HG02981 (cell line): Measurements from ENCODE around the gene AKIRIN2.

Source experiments
- ATAC-seq: cut with Tn5 transposase; IDR thresholded peaks from one replicate; pipeline ENCODE4 v1.9.1; 2021; ENCODE audit warnings: mild to moderate bottlenecking, moderate library complexity; ENCODE audit not compliant: unreplicated experiment

The AKIRIN2 gene

DNA sequence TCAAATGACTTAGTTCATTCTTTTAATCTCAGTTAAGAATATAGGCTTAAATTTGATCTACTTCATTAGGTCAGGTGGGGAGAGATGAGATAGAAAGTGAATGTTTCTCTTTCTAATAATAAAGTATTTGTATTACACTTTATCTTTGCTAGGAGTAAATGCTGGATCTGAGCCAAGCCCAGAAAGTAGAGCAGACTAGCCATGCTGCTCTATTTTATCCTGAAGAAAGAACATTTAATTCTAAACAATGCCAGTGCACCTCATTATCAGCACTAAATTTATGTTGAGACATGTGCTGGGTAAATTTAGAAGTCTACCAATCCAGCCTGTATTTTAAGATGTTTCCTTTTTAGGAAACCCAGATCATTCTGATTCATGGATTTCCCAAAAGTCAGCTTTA lies 43.5 kb downstream of the AKIRIN2 start:
- no peak for ATAC-seq

DNA sequence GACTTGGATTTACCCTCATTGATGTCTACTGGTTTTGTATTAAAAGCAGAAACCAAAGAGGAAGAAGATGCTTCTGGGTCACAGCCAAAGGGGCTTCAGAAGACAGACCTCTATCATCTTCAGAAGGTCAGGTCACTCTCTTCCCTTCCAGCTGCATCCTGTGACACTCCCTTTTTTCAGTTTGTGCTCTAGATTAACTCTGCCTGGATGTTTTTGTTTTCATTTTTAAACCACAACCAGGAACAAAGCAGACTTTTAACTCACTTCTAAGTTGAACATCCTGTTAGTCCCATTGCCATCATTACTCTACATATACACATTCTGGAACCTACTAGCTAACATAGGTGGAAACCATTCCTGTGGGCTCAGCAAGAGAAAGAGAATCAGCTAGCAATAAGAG lies 45.2 kb downstream of the AKIRIN2 start:
- peak; percentile 73 for ATAC-seq

DNA sequence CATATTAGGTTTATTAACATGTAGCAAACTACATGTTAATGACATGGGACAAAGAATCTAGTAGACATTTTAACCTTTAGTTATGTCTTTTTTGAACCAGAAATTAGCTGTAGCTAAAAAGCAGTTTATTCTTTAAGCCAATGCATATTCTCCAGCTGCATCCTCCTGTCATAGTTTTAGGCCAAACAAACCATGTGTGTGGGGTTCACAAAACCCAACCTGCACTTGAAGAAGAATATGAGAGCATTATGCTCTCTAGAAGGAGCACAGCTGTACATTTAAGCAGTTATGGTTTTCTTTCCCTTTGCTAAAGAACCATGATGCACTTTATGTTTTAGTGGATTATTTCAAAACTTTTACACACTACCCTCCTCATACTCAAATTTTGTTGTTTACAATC lies 46.2 kb downstream of the AKIRIN2 start:
- ATAC-seq: no peak

DNA sequence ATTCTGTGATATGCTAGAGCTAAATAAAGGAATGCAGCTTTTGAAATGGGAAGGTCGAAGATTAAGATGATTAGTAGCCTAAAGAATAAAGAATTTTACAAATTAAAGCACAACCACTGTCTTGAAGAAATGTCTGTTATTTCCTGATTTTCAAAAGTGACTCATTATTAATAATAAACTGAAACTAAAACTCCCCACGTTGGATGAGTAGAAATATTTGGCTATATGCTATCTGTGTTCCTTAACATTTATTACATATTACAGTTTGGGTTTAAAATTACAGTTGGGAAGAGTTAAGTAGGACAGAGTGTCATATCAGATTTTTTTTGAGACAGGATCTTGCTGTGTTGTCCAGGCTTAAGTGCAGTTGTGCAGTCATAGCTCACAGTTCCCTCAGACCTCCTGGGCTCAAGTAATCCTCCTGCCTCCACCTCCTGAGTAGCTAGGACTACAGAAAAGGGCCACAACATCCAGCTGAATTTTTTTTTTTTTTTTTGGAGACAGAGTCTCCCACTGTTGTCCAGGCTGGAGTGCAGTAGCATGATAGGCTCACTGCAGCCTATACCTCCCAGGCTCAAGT lies 47.1 kb downstream of the AKIRIN2 start:
- no peak for ATAC-seq

DNA sequence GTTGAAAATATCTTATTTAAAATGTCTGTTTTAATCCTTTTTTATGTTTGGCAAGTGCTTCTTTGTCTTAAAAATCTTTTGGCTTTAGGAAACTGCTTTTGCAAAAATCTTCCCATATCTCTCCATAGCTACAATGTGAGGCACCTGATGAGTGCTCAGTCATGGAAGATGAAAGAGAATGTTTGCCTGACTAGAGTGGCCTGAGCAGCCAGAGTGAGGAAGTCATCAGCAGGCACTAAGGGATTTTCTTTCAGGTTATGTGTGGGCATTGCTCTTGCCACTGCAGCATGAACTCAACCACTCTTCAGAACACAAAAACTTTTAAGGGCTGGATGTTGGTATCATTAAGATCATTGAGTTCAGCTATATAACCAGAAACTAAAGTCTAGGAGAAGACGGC lies 47.9 kb downstream of the AKIRIN2 start:
- no peak for ATAC-seq

DNA sequence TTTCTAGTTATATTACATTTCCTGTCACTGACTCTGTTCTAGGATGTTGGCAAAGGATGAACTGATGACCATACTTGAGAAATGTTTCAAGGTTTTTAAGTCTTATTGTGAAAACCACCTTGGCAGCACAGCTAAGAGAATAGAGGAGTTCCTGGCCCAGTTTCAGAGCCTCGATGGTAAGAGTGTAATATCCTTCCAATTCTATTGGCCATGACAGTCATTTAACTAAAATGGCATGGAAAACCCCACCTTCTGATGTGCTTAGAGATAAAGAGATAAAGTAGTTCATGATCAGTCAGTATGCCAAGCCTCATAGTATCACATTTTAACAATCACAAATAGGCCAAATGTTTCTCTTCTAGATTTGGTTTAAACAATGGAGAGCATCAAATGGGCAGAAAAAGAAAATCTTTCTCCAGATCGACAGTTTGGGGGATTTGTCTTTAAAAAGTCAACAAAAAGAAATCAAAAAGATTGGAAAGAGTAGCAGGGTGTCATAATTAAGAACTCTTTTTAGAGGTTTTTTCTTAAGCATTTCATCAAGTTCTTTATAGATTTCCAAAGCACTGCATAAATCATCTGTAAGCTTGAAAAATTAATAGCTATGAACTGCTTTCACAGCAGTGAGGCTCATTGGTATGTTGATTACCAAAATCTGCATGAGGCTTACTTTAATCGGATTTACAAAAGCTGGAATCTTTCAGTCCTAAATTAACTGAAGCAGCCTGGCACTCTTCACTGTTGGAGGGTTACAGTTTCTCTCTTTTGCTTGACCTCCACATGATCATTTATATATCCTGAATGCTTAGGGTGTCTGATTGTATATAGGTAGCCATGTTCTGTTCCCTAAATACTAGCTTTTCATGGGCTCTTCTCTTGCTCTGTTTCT lies 48.7 kb downstream of the AKIRIN2 start:
- ATAC-seq: no peak

DNA sequence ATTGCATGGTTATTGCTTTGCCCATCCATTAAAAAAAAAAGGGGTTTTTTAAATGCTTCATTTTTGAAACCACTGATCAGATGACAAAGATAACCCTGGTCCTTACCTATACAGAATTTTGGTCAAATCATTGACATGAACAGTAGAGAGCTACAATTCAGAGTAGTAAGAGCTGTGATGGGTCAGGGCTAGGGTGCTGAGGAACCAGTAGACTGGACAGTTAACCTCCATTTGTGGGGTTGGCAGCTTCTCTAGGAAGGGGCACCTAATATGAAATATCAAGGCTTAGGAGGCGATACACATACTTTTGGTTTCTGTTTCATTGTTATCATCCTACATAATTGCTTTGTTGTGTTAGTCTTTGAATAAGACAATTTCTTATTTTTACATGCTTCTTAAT lies 57.0 kb downstream of the AKIRIN2 start:
- ATAC-seq: no peak

DNA sequence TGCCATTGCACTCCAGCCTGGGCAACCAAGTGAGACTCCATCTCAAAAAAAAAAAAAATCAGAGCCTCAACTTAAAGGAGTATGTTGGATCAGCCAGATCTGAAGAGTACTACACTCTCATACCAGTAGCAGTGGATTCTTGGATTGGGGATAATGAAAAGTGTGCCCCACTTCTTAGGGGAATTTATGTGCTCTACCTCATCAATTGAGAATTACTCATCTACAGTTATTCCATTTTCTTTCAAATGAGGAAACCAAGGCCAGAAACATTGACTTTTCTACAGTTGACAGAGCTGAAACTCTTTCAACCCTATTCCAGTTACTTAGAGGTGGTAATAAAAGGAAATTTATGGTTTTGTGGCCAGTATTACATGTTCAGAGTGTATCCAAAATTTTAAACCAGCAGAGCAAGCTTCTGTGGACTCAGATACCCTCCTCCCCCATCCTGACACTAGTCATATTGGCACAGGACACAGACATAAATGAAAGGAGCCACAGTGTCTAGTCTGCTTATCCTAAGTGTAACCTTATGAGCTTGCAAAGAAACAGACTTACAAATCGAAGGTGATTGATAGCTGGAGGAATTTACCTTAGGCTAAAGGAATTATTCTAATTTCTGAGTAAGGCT lies 60.9 kb downstream of the AKIRIN2 start:
- ATAC-seq: no peak

DNA sequence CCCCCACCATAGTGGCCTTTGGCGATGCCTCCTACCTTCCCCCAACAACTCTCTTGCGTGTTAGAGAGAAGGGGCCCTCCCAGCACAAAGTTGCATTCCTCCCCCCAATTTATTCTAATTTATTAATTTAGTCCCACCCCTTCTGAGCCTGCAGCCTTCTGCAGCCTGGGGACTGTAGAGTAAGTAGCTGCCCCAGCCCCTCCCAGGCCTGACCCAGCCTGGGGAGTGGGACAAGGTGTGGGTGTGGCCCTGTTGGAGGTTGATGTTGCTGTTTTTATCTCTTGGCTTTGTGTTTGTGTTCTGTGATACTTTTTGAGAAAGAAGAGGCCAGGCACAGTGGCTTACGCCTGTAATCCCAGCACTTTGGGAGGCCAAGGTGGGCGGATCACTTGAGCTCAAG lies 62.7 kb downstream of the AKIRIN2 start:
- no peak for ATAC-seq

DNA sequence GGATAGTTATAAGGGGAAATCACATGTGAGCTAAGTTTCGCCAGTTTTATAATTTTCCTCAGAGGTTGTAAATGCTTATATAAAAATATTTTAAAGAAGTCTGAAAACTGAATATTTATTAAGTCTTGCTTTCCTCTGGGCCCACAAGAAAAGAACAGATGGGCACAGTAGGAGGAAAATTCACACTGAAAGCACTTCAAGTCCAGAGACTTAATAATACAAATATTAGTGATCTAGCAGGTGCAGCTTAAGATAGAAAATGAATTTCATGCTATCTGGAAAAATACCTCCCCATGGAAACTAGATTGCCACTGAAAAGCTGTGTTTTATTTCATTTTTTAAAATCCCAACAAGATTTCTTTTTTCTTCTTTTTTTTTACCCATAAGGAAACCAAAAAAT lies 64.9 kb downstream of the AKIRIN2 start:
- ATAC-seq: no peak

DNA sequence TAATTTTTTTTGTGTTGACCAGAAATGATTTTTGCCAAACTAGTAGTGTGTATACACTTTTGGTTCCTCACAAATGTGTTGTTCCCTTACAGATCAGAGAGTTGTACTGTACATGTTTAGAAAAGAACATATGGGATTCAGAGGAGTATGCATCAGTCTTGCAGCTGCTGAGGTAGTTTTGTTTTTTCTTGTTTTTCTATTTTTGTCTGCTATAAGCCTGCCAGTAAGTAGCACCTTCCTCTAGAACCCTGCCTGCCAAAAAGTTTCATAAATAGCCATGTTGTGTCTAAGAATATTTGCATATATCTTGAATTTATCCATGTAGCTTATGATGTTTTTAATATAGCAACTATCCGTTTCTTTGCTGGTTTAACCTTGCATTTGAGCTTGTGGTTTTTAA lies 65.7 kb downstream of the AKIRIN2 start:
- no peak for ATAC-seq

DNA sequence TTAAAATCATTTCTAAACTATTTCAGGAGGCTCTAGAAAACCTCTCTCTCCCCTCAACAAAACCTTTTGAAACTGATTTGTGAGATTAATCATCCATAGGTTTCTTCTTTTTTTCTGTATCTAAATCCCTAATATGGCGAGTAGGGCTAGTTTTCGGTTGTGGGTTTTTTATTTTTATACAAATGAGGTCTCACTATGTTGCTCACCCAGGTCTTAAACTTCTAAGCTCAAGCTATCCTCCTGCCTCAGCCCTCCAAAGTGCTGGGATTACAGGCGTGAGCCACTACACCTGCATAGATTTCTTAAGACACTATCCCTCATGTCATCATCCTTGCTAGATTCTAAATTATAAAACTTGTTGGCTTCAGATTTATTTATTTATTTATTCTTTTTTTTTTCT lies 68.2 kb downstream of the AKIRIN2 start:
- no peak for ATAC-seq

DNA sequence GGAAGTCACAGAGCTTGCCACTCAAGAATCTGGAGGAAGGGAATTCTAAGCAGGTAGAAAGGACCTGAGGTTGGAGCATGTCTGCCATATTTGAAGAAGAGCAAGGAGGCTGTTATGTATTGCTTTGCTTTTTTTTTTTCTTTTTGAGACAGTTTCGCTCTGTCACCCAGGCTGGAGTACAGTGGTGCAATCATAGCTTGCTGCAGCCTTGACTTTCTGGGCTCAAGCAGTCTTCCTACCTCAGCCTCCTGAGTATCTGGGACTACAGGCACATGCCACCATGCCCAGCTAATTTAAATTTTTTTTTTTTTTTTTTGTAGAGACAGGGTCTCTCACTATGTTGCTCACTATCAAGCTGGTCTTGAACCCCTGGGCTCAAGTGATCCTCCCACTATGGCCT lies 71.3 kb downstream of the AKIRIN2 start:
- no peak for ATAC-seq

DNA sequence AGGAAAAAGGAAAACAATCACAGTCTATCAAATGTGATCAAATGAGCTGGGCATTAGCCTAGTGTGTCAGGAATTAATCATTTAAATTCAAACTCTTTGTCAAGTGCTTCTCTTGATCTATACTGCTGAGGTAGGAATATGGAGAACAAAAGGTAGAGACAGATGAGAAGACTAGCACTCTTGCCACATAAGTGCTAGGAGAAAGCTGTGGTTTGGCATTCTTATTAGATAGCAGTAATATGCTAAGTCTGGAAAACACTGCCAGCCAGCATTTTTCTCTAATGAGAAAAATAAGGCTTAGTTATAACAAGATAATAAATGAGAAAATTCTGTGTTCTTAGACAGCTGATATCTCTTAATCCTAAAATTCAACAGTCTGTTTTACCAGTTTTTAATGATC lies 73.2 kb downstream of the AKIRIN2 start:
- ATAC-seq: no peak

DNA sequence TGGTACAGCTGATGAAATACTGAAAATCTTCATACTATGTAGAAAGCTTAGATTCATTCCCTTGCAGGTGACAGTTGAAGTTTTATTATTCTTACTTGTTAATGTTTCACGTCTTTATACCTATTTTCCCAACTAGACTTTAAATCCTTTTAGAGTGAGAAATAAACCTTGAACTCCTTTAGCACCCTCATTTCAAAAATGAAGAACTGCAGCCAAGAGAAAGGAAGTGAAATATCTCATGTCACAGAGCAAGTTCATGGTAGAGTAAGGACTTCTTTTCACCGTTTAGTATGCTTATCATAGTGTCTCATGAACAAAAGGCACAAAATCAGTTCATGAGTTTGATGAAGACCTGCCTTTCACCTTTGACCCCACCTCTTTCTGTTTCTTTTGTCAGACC lies 73.6 kb downstream of the AKIRIN2 start:
- no peak for ATAC-seq
